ENCODE results near the gene LRRC8D. TPM values are rescaled to one million over a fixed set of nuclear protein-coding genes. Genes with fewer than 3 reads are reported as not detected.

Gene LRRC8D
- total and polyA plus RNA-seq, 9 of the 15 experiments (the other 6 are each of a cell fraction or from before 2014, with no cell fraction given), result 3.4 to 53.9 (median 15.9) TPM

DNA sequence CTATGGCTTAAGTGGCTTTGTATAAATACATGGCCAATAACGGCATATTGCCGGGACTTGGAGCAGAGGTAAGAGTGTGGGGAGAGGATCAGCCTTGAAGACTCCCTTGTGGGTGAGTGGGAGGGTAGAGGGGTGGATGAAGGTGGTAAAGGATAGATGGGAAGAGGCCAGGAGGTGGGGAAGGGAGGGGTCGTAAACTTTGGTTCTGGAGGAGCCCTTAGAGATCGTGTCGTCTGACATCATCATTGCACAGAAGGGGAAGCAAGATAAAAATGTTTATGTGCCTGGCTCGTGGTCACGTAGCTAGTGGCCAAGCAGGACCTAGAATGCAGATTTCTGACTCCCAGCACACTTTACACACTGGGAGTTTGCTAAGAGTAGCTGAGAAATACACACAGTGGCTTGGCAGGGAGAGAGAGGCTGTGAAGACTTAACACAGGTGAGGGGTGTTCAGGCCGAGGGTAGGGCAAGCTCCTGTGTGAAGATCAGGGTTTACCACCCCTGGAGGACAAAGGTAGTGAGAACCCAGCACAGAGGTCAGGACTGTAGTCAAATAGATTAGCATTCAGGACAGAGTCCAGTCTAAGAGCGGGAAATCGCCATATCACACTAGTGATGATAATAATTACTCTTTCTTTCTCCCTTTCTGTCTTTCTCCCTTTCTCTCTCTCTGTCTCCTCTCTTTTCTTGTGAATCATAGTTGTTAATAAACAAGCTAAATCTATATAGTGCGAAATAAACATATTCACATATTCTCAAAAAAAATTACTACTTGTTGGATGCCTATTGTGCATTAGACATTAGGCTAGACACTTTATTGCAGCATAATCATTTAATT is 75.5 kb downstream of the LRRC8D start (continued):
- no peak for TF ChIP-seq EWSR1 (IDR thresholded peaks at IDR 0.05; ENCODE audit: borderline replicate concordance, low read depth, partially characterized antibody)
- TF ChIP-seq, protein P1, sequence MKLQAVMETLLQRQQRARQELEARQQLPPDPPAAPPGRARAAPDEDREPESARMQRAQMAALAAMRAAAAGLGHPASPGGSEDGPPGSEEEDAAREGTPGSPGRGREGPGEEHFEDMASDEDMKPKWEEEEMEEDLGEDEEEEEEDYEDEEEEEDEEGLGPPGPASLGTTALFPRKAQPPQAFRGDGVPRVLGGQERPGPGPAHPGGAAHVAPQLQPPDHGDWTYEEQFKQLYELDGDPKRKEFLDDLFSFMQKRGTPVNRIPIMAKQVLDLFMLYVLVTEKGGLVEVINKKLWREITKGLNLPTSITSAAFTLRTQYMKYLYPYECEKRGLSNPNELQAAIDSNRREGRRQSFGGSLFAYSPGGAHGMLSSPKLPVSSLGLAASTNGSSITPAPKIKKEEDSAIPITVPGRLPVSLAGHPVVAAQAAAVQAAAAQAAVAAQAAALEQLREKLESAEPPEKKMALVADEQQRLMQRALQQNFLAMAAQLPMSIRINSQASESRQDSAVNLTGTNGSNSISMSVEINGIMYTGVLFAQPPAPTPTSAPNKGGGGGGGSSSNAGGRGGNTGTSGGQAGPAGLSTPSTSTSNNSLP (IDR thresholded peaks at IDR 0.05; ENCODE audit: borderline replicate concordance, low read depth, low read length), result peak; percentile 87; the same call in 1 of the 2 replicates
- peak; percentile 92 for TF ChIP-seq EGR1 (conservative IDR thresholded peaks at IDR 0.05)
- no peak for TF ChIP-seq GABPB1 (CRISPR knock-in tag; IDR thresholded peaks at IDR 0.05)
- no peak for TF ChIP-seq ID3 (CRISPR knock-in tag; IDR thresholded peaks at IDR 0.05)
- TF ChIP-seq ID3 (tag; IDR thresholded peaks at IDR 0.05), result 0 out of 2 replicates have a peak, but pooled peaks have one; percentile 68
- no peak for TF ChIP-seq XRCC3 (IDR thresholded peaks at IDR 0.05)
- no peak for TF ChIP-seq ZNF324 (CRISPR knock-in tag; IDR thresholded peaks at IDR 0.05)
- TF ChIP-seq, protein P2, sequence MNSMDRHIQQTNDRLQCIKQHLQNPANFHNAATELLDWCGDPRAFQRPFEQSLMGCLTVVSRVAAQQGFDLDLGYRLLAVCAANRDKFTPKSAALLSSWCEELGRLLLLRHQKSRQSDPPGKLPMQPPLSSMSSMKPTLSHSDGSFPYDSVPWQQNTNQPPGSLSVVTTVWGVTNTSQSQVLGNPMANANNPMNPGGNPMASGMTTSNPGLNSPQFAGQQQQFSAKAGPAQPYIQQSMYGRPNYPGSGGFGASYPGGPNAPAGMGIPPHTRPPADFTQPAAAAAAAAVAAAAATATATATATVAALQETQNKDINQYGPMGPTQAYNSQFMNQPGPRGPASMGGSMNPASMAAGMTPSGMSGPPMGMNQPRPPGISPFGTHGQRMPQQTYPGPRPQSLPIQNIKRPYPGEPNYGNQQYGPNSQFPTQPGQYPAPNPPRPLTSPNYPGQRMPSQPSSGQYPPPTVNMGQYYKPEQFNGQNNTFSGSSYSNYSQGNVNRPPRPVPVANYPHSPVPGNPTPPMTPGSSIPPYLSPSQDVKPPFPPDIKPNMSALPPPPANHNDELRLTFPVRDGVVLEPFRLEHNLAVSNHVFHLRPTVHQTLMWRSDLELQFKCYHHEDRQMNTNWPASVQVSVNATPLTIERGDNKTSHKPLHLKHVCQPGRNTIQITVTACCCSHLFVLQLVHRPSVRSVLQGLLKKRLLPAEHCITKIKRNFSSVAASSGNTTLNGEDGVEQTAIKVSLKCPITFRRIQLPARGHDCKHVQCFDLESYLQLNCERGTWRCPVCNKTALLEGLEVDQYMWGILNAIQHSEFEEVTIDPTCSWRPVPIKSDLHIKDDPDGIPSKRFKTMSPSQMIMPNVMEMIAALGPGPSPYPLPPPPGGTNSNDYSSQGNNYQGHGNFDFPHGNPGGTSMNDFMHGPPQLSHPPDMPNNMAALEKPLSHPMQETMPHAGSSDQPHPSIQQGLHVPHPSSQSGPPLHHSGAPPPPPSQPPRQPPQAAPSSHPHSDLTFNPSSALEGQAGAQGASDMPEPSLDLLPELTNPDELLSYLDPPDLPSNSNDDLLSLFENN (IDR thresholded peaks at IDR 0.05; ENCODE audit: low read depth in 2 of 2, low read length in 2 of 2), result peak in 1 of 2 experiments; percentile 64; a peak in 2 of 4 replicates
- TF ChIP-seq ZNF740 (CRISPR knock-in tag; IDR thresholded peaks at IDR 0.05), result no peak
- TF ChIP-seq ZNF740 (tag; IDR thresholded peaks at IDR 0.05), result no peak
- no peak for TF ChIP-seq ZNF253 (CRISPR knock-in tag; conservative IDR thresholded peaks at IDR 0.05)
- TF ChIP-seq IRF9 (tag; IDR thresholded peaks at IDR 0.05), result peak; percentile 45; the same call in 1 of the 2 replicates
- no peak for TF ChIP-seq MECOM (CRISPR knock-in tag; IDR thresholded peaks at IDR 0.05)
- TF ChIP-seq ADNP (tag; IDR thresholded peaks at IDR 0.05), result no peak
- TF ChIP-seq ZNF668 (CRISPR knock-in tag; IDR thresholded peaks at IDR 0.05), result no peak
- TF ChIP-seq ASH1L (IDR thresholded peaks at IDR 0.05; ENCODE audit: borderline replicate concordance, low read depth, partially characterized antibody), result no peak
- TF ChIP-seq ZNF644 (tag; IDR thresholded peaks at IDR 0.05; ENCODE audit: low read depth), result peak; percentile 39; the same call in 1 of the 2 replicates
- TF ChIP-seq CBX3 (IDR thresholded peaks at IDR 0.05; ENCODE audit: borderline replicate concordance in 1 of 2, low read length in 2 of 2), result peak in 1 of 2 experiments; percentile 61; a peak in 1 of 3 replicates
- TF ChIP-seq TGIF2 (CRISPR knock-in tag; IDR thresholded peaks at IDR 0.05), result no peak
